Endothelial cell of umbilical vein (primary cell): Measurements from ENCODE around the gene NSMCE1. TPM values are rescaled to one million over a fixed set of nuclear protein-coding genes. Genes with fewer than 3 reads are reported as not detected.

ENCODE experiments used
- BruUV-seq: library from RNA; stranded (reverse); fragments of 400-500 nt; replicated peaks from 2 replicates; lab custom pipeline; 2021; lab: Mats Ljungman, UMichigan
- CTCF ChIA-PET: fragments of 300-600, 350-600 bp; sonication (Branson Sonifier 250); formaldehyde crosslinking; loops from one replicate; lab custom pipeline; 2021; ENCODE audit warnings: antibody characterized with exemption, inconsistent platforms; lab: Charles Lee
- POLR2A ChIA-PET: fragments of 300-600, 350-600 bp; sonication (Branson Sonifier 250); formaldehyde crosslinking; loops from one replicate; lab custom pipeline; 2021; ENCODE audit warnings: antibody characterized with exemption, inconsistent platforms; lab: Charles Lee
- DNase-seq: peaks from one replicate; pipeline ENCODE4 v3.0.0-alpha.2; 2011; ENCODE audit warnings: low read depth, low spot score
- FAIRE-seq: peaks from 2 replicates; lab custom pipeline; 2011; peaks lifted over from hg19 to GRCh38; lab: Jason Lieb, UNC
- H2AFZ ChIP-seq: 2 replicates; pipeline ENCODE4 v1.6.0; 2012; ENCODE audit warnings: low read depth, low read length, control low read depth, inconsistent platforms
- H3K27ac ChIP-seq: 2 replicates; pipeline ENCODE4 v1.5.1; 2011; ENCODE audit warnings: low read depth, mild to moderate bottlenecking, control low read depth, low read length, moderate library complexity; ENCODE audit not compliant: insufficient read depth
- H3K27me3 ChIP-seq, 2 experiments: 2 replicates each; pipeline versions ENCODE4 v1.6.0 to v1.6.1; 2011; ENCODE audit warnings: low read length in 2 of 2, mixed read lengths in 1 of 2; ENCODE audit not compliant: control insufficient read depth in 2 of 2, insufficient read depth in 2 of 2
- H3K36me3 ChIP-seq, 2 experiments: 2 replicates in 1 of 2; 3 replicates in 1 of 2; pipeline ENCODE4 v1.5.1; 2011; ENCODE audit warnings: low read length in 2 of 2, mild to moderate bottlenecking in 1 of 2, moderate library complexity in 1 of 2; ENCODE audit not compliant: control insufficient read depth in 2 of 2, insufficient read depth in 2 of 2; ENCODE audit errors: extremely low read depth in 1 of 2
- H3K4me1 ChIP-seq: 3 replicates; pipeline ENCODE4 v1.5.1; 2011; ENCODE audit warnings: mild to moderate bottlenecking, low read length; ENCODE audit not compliant: control insufficient read depth, insufficient read depth; ENCODE audit errors: extremely low read depth
- H3K4me2 ChIP-seq: 2 replicates; pipeline ENCODE4 v1.6.1; 2011; ENCODE audit warnings: low read length, control low read depth, mixed read lengths; ENCODE audit not compliant: insufficient read depth
- H3K4me3 ChIP-seq, 3 experiments: fragments of 200-600 bp in 1 of 3; sonication (generic), shearing (Covaris generic) in 1 of 3; replicated peaks in 1 of 3; 2 replicates each; pipeline ENCODE4 v1.5.1; 2011 to 2016; ENCODE audit warnings: control low read depth in 3 of 3, low read length in 3 of 3, mild to moderate bottlenecking in 2 of 3, inconsistent platforms in 1 of 3, low read depth in 1 of 3, moderate library complexity in 1 of 3; ENCODE audit not compliant: insufficient read depth in 1 of 3
- H3K79me2 ChIP-seq: 2 replicates; pipeline ENCODE4 v1.6.0; 2012; ENCODE audit warnings: low read length, inconsistent platforms; ENCODE audit not compliant: control insufficient read depth, insufficient read depth
- H3K9ac ChIP-seq: replicated peaks from 2 replicates; pipeline ENCODE3; 2011; ENCODE audit warnings: low read length, control low read depth; ENCODE audit not compliant: insufficient read depth; ENCODE audit errors: extremely low read depth
- H3K9me1 ChIP-seq: replicated peaks from 3 replicates; pipeline ENCODE4 v1.6.0; 2011; ENCODE audit warnings: mild to moderate bottlenecking, low read length; ENCODE audit not compliant: control insufficient read depth, insufficient read depth; ENCODE audit errors: extremely low read depth
- H3K9me3 ChIP-seq: replicated peaks from 2 replicates; pipeline ENCODE4 v1.5.1; 2012; ENCODE audit warnings: low read length, inconsistent platforms; ENCODE audit not compliant: control insufficient read depth, insufficient read depth
- H4K20me1 ChIP-seq: replicated peaks from 2 replicates; pipeline ENCODE3; 2011; ENCODE audit warnings: mild to moderate bottlenecking, low read length; ENCODE audit not compliant: control insufficient read depth, insufficient read depth; ENCODE audit errors: extremely low read depth
- EZH2 ChIP-seq: IDR thresholded peaks from 2 replicates; pipeline ENCODE4 v1.6.1; 2012; ENCODE audit warnings: borderline replicate concordance, low read depth, mild to moderate bottlenecking, moderate library complexity, low read length, inconsistent platforms; ENCODE audit not compliant: severe bottlenecking
- FOS ChIP-seq: IDR thresholded peaks from 2 replicates; pipeline ENCODE4 v1.6.1; 2011; ENCODE audit warnings: mild to moderate bottlenecking, low read length, moderate library complexity, borderline replicate concordance; ENCODE audit not compliant: insufficient read depth
- GATA2 ChIP-seq: IDR thresholded peaks from 2 replicates; pipeline ENCODE4 v1.7.0; 2011; ENCODE audit warnings: low read depth, mild to moderate bottlenecking, moderate library complexity, mixed read lengths, low read length; ENCODE audit not compliant: insufficient read length, insufficient read depth
- JUN ChIP-seq: IDR thresholded peaks from 2 replicates; pipeline ENCODE4 v1.6.1; 2011; ENCODE audit warnings: borderline replicate concordance, low read depth; ENCODE audit not compliant: insufficient read length, insufficient read depth
- MYC ChIP-seq: IDR thresholded peaks from one replicate; pipeline ENCODE4 v1.6.1; 2011; ENCODE audit warnings: mild to moderate bottlenecking, low read depth, low read length
- POLR2A ChIP-seq: IDR thresholded peaks from 2 replicates; pipeline ENCODE4 v1.6.1; 2012; ENCODE audit warnings: low read depth, mild to moderate bottlenecking, control low read depth, low read length
- POLR2AphosphoS5 ChIP-seq: IDR thresholded peaks from 2 replicates; pipeline ENCODE4 v1.6.1; 2012; ENCODE audit warnings: low read depth, mild to moderate bottlenecking, control low read depth, low read length, moderate library complexity; ENCODE audit not compliant: insufficient read depth
- dilution Hi-C: fragments of 300-500 bp; cut with MboI; formaldehyde crosslinking; loops from one replicate; pipeline ENCODE4 v1.15.0; 2019; ENCODE audit warnings: low sequenced_read_pairs; ENCODE audit not compliant: extremely low pct_ligation_motif_present
- intact Hi-C: fragments of 100-400 bp; cut with micrococcal nuclease; formaldehyde crosslinking; loops from one replicate; pipeline ENCODE4 v1.10.0; 2022
- polyA plus RNA-seq, 4 experiments: library from polyadenylated mRNA; depleted of rRNA in 3 of 4; stranded (reverse) in 3 of 4; unstranded in 1 of 4; fragments of >200 nt; gene quantifications; 2 replicates each; pipeline versions ENCODE4 v1.2.1 to v1.2.3, GENCODE V29; 2011 to 2012; ENCODE audit warnings: missing spikeins in 1 of 4
- total RNA-seq: library from RNA; stranded (reverse); gene quantifications from 2 replicates; pipeline ENCODE4 v1.2.3, GENCODE V29; 2021
- TF ChIP-seq, protein P1 (sequence below): IDR thresholded peaks from 2 replicates; pipeline ENCODE4 v1.6.1; 2011; ENCODE audit not compliant: insufficient read depth, insufficient read length
- TF ChIP-seq, protein P2 (sequence below), 2 donors: IDR thresholded peaks; 1 replicate in 1 of 2; 2 replicates in 1 of 2; pipeline ENCODE4 v1.5.1; 2011; ENCODE audit warnings: low read length in 2 of 2, mild to moderate bottlenecking in 2 of 2, moderate library complexity in 2 of 2, control low read depth in 1 of 2, inconsistent platforms in 1 of 2, low read depth in 1 of 2; ENCODE audit not compliant: insufficient read depth in 1 of 2; ENCODE audit errors: extremely low read depth in 1 of 2

The NSMCE1 gene
- total and polyA plus RNA-seq, 2 donors (not counting 3 experiments of a cell fraction or from before 2014, with no cell fraction given), result 23.8 to 42.0 TPM

DNA sequence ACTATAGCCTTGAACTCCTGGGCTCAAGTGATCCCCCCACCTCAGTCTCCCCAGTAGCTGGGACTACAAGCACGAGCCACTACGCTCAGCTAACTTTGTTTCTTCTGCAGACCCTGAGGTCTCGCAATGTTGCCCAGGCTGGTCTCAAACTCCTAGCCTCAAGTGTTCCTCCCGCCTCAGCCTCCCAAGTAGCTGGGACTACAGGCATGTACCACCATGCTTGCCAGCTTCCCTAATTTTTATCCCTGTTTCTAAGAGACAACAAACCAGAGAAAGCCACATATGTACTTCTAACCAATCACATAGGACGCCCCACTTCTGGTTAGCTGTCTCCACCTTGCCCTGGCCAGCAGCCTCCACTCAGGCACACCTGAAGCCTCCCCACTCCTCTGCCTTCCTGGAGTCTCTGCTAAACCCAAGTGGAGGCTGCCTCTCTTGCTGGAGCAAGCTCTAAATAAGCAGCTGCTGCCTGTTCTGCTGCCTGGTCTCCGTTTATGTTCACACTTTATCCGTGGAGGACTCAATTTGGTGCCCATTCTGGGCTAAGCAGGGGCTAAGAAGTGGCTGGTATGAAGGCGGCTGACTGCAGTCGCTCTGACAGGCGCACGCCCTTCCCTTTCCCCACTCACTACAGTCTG lies 24.7 kb downstream of the NSMCE1 start:
- Histone ChIP-seq H3K4me1 (peaks cover 61% of the 10 kb centered on the region), H3K4me3 (no peak overlapping the region), H3K9ac (peak overlapping the region; percentile 86), H3K79me2 (no peaks in the 10 kb centered on the region), H3K27ac (peak overlapping the region; percentile 96), H3K9me3 (no peaks in the 10 kb centered on the region), H4K20me1 (no peaks in the 10 kb centered on the region), H2AFZ (no peak overlapping the region), H3K4me2 (no peak overlapping the region), H3K36me3 (no peaks in the 10 kb centered on the region), H3K9me1 (no peaks in the 10 kb centered on the region), H3K27me3 (no peaks in the 10 kb centered on the region)
- no peak for DNase-seq
- CTCF ChIA-PET, result interaction anchor here (1.0 to 15.6 kb wide), 8 partner anchors 9 to 124 kb away, joined by 3 to 299 read pairs (median 4); no protein-coding TSS in a partner anchor
- intact Hi-C loops (loop anchor here (1.0 kb wide), 2 partner anchors 9 to 14 kb away; no protein-coding TSS in a partner anchor), dilution Hi-C loops (no loop called here)
- POLR2A ChIA-PET, result no interaction called here
- no peak for FAIRE-seq
- TF ChIP-seq POLR2AphosphoS5, result no peak
- no peak for TF ChIP-seq JUN
- no peak for TF ChIP-seq GATA2
- TF ChIP-seq MYC, result no peak
- no peak for TF ChIP-seq EZH2
- no peak for TF ChIP-seq FOS
- TF ChIP-seq, protein P1, sequence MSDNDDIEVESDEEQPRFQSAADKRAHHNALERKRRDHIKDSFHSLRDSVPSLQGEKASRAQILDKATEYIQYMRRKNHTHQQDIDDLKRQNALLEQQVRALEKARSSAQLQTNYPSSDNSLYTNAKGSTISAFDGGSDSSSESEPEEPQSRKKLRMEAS, result no peak
- TF ChIP-seq POLR2A, result no peak
- TF ChIP-seq, protein P2, sequence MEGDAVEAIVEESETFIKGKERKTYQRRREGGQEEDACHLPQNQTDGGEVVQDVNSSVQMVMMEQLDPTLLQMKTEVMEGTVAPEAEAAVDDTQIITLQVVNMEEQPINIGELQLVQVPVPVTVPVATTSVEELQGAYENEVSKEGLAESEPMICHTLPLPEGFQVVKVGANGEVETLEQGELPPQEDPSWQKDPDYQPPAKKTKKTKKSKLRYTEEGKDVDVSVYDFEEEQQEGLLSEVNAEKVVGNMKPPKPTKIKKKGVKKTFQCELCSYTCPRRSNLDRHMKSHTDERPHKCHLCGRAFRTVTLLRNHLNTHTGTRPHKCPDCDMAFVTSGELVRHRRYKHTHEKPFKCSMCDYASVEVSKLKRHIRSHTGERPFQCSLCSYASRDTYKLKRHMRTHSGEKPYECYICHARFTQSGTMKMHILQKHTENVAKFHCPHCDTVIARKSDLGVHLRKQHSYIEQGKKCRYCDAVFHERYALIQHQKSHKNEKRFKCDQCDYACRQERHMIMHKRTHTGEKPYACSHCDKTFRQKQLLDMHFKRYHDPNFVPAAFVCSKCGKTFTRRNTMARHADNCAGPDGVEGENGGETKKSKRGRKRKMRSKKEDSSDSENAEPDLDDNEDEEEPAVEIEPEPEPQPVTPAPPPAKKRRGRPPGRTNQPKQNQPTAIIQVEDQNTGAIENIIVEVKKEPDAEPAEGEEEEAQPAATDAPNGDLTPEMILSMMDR (IDR thresholded peaks at IDR 0.05; ENCODE audit: extremely low read depth in 1 of 2, insufficient read depth in 1 of 2, low read depth in 1 of 2, low read length in 2 of 2), result no peak
- TSS peak; percentile 54 for BruUV-seq
